ENCODE data around the gene NUBPL.

Gene NUBPL

DNA sequence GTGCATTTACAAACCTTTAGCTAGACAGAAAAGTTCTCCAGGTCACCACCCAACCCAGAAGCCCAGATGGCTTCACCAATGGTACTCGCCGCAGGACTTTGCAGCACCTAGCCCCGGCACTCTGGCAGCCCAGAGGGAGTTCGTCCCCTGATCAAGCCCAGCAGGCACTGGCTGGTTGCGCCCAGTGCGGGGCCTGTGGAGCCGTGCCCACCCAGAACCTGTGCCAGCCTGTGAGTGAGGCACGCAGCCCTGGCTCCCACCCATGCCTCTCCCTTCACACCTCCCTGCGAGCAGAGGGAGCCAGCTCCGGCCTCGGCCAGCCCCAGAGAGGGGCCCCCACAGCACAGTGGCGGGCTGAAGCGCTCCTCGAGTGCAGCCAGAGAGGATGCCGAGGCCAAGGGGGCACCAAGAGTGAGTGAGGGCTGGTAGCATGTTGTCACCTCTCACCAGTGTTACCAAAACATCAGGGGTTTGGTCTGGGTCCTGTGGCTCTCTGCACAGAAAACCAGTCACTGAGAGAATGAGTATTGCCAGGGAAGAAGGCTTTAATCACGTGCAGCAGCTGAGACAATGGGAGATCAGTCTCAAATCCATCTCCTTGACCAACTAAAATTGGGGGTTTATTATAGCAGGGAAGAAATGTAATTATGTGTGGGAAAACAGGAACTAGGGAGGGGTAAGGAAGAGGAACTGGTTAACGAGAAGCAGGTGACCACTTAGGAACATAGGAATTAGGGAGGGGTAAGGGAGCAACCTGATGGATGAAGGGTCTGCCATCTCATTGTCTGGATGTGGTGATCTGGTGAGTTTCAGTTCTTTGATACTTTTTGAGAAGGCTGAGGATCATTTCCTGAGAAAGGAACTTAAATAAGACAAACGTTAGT, 151.3 kb downstream of the NUBPL start:
- no peak for FAIRE-seq
- TF ChIP-seq POLR2AphosphoS5 (IDR thresholded peaks at IDR 0.05; ENCODE audit: low read depth, low read length): no peak
- no peak for TF ChIP-seq PAX5 (IDR thresholded peaks at IDR 0.05; ENCODE audit: insufficient read depth, low read length, severe bottlenecking)
- TF ChIP-seq POLR2A (IDR thresholded peaks at IDR 0.05; ENCODE audit: low read depth, low read length): no peak
- TF ChIP-seq TAF1 (IDR thresholded peaks at IDR 0.05; ENCODE audit: low read depth, low read length): no peak
- TF ChIP-seq SPI1 (IDR thresholded peaks at IDR 0.05; ENCODE audit: low read depth, low read length): no peak
- TF ChIP-seq POU2F2 (IDR thresholded peaks at IDR 0.05; ENCODE audit: low read depth, low read length): no peak
- no peak for DNase-seq (ENCODE audit: insufficient read length, low spot score)

GRCh38 chr14:31716208-31716607, 155.0 kb downstream of the NUBPL start:
- no peak for DNase-seq (ENCODE audit: insufficient read length, low spot score)

DNA sequence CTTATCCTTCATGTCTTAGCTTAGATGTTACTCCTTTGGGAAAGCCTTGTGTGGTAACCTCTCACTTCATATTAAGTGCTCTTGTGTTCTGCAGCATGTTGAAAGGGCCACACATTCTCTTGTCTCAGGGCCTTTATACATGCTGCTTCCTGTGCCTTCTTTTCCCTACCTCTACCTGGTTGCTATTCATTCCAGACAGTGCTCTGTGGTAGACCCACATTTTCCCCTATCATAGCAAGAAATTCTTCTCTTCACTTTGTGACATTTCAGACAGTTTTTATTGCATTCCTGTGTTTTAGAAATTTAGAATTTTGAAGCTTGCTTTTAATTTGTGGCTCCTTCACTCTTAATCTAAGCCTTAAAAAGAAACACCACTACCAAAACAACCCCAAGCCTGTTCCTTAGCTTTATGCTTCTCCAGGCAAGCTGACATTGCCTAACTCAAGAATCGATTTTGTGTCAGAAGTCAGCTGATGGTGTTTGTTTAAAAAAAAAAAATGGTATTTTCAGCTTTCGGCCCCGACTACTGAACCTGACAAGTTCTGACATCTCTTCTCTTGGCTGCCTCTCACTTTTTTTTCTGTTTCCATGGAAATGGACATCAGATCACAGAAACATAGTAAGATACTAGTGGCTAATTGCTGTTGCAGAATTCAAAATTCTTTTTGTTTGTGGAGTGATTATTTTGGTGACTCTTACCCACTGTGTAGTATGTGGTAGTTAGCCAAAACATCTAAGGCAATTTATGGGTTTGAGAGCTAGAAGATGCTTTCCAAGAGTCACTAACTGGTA, 156.3 kb downstream of the NUBPL start:
- DNase-seq (ENCODE audit: insufficient read length, low spot score) (no peak), FAIRE-seq (no peak)
- TF ChIP-seq POLR2AphosphoS5 (IDR thresholded peaks at IDR 0.05; ENCODE audit: low read depth, low read length) (no peak), SPI1 (IDR thresholded peaks at IDR 0.05; ENCODE audit: low read depth, low read length) (no peak), POU2F2 (IDR thresholded peaks at IDR 0.05; ENCODE audit: low read depth, low read length) (no peak), TAF1 (IDR thresholded peaks at IDR 0.05; ENCODE audit: low read depth, low read length) (no peak), PAX5 (IDR thresholded peaks at IDR 0.05; ENCODE audit: insufficient read depth, low read length, severe bottlenecking) (no peak), POLR2A (IDR thresholded peaks at IDR 0.05; ENCODE audit: low read depth, low read length) (no peak)

More at GRCh38 chr14:31716208-31716607, 155.0 kb downstream of the NUBPL start:
- FAIRE-seq: no peak
- TF ChIP-seq TAF1 (IDR thresholded peaks at IDR 0.05; ENCODE audit: low read depth, low read length) (no peak), POLR2AphosphoS5 (IDR thresholded peaks at IDR 0.05; ENCODE audit: low read depth, low read length) (no peak), POLR2A (IDR thresholded peaks at IDR 0.05; ENCODE audit: low read depth, low read length) (no peak), SPI1 (IDR thresholded peaks at IDR 0.05; ENCODE audit: low read depth, low read length) (no peak), PAX5 (IDR thresholded peaks at IDR 0.05; ENCODE audit: insufficient read depth, low read length, severe bottlenecking) (no peak), POU2F2 (IDR thresholded peaks at IDR 0.05; ENCODE audit: low read depth, low read length) (no peak)

DNA sequence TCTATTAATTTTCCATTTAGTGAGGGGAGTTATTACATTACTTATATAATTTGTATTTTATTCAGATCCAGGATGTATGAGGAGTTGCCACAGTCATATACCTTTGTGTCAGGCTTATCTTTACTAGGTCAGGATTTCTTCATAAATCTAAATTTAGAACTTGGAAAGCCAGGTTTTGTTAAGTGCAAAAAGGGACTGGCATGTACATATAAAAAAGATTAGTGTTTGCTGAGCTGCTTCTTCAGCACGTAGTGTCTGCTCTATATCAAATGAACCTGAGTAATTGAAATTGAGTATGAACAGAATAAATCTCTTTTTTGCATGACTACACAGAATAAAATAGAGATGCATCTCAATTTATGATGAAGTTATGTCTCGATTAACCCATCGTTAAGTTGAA, 157.4 kb downstream of the NUBPL start:
- no peak for DNase-seq (ENCODE audit: insufficient read length, low spot score)
- TF ChIP-seq POU2F2 (IDR thresholded peaks at IDR 0.05; ENCODE audit: low read depth, low read length) (no peak), POLR2A (IDR thresholded peaks at IDR 0.05; ENCODE audit: low read depth, low read length) (no peak), SPI1 (IDR thresholded peaks at IDR 0.05; ENCODE audit: low read depth, low read length) (no peak), TAF1 (IDR thresholded peaks at IDR 0.05; ENCODE audit: low read depth, low read length) (no peak), POLR2AphosphoS5 (IDR thresholded peaks at IDR 0.05; ENCODE audit: low read depth, low read length) (no peak), PAX5 (IDR thresholded peaks at IDR 0.05; ENCODE audit: insufficient read depth, low read length, severe bottlenecking) (no peak)
- FAIRE-seq: no peak

DNA sequence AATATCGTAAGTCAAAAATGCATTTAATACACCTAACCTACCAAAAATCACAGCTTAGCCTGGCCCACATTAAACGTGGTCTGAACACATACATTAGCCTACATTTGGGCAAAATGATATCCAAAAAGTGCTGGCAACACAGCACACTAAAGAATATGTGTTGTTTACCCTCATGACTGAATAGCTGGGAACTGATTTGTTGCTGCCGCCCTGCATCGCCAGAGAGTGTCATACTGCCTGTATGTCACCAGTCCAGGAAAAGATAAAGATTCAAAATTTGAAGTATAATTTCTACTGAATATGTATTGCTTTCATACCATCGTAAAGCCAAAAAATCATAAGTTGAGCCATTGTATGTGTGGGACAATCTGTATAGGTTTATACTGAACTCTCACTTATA, 157.8 kb downstream of the NUBPL start:
- no peak for TF ChIP-seq POU2F2 (IDR thresholded peaks at IDR 0.05; ENCODE audit: low read depth, low read length)
- no peak for TF ChIP-seq SPI1 (IDR thresholded peaks at IDR 0.05; ENCODE audit: low read depth, low read length)
- no peak for TF ChIP-seq TAF1 (IDR thresholded peaks at IDR 0.05; ENCODE audit: low read depth, low read length)
- no peak for TF ChIP-seq POLR2A (IDR thresholded peaks at IDR 0.05; ENCODE audit: low read depth, low read length)
- TF ChIP-seq PAX5 (IDR thresholded peaks at IDR 0.05; ENCODE audit: insufficient read depth, low read length, severe bottlenecking): no peak
- TF ChIP-seq POLR2AphosphoS5 (IDR thresholded peaks at IDR 0.05; ENCODE audit: low read depth, low read length): no peak
- FAIRE-seq (no peak), DNase-seq (ENCODE audit: insufficient read length, low spot score) (no peak)

DNA sequence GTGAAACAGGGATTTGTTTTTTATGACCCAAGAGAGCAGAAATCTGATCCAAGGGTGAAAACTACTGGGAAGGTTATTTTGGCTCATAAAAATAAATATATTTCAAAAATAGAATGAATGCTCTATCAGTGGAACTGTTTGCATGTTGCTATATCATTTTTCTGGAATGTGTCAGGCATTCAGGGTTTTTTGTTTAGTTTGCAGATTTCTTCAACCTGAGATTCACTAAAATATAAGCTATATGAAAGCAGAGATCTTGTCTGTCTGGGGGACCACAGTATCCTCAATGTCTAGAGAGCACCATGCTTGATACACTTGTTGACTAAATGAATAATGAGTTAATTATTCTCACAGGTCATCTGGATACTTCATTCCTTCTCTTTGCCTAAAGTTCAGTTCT, 165.1 kb downstream of the NUBPL start:
- FAIRE-seq: no peak
- TF ChIP-seq POLR2A (IDR thresholded peaks at IDR 0.05; ENCODE audit: low read depth, low read length) (no peak), SPI1 (IDR thresholded peaks at IDR 0.05; ENCODE audit: low read depth, low read length) (no peak), POLR2AphosphoS5 (IDR thresholded peaks at IDR 0.05; ENCODE audit: low read depth, low read length) (no peak), TAF1 (IDR thresholded peaks at IDR 0.05; ENCODE audit: low read depth, low read length) (no peak), POU2F2 (IDR thresholded peaks at IDR 0.05; ENCODE audit: low read depth, low read length) (no peak), PAX5 (IDR thresholded peaks at IDR 0.05; ENCODE audit: insufficient read depth, low read length, severe bottlenecking) (no peak)
- no peak for DNase-seq (ENCODE audit: insufficient read length, low spot score)

GRCh38 chr14:31727797-31728196, 166.6 kb downstream of the NUBPL start:
- no peak for DNase-seq (ENCODE audit: insufficient read length, low spot score)
- no peak for TF ChIP-seq PAX5 (IDR thresholded peaks at IDR 0.05; ENCODE audit: insufficient read depth, low read length, severe bottlenecking)
- TF ChIP-seq POLR2A (IDR thresholded peaks at IDR 0.05; ENCODE audit: low read depth, low read length): no peak
- TF ChIP-seq POU2F2 (IDR thresholded peaks at IDR 0.05; ENCODE audit: low read depth, low read length): no peak
- TF ChIP-seq POLR2AphosphoS5 (IDR thresholded peaks at IDR 0.05; ENCODE audit: low read depth, low read length): no peak
- TF ChIP-seq TAF1 (IDR thresholded peaks at IDR 0.05; ENCODE audit: low read depth, low read length): no peak
- no peak for TF ChIP-seq SPI1 (IDR thresholded peaks at IDR 0.05; ENCODE audit: low read depth, low read length)
- FAIRE-seq: no peak

- TF ChIP-seq SPI1 (IDR thresholded peaks at IDR 0.05; ENCODE audit: low read depth, low read length) (no peak), POLR2A (IDR thresholded peaks at IDR 0.05; ENCODE audit: low read depth, low read length) (no peak), POU2F2 (IDR thresholded peaks at IDR 0.05; ENCODE audit: low read depth, low read length) (no peak), TAF1 (IDR thresholded peaks at IDR 0.05; ENCODE audit: low read depth, low read length) (no peak), PAX5 (IDR thresholded peaks at IDR 0.05; ENCODE audit: insufficient read depth, low read length, severe bottlenecking) (no peak), POLR2AphosphoS5 (IDR thresholded peaks at IDR 0.05; ENCODE audit: low read depth, low read length) (no peak)
- FAIRE-seq (no peak), DNase-seq (ENCODE audit: insufficient read length, low spot score) (no peak)
Measured at GRCh38 chr14:31740688-31741087, 179.5 kb downstream of the NUBPL start.

- FAIRE-seq (no peak), DNase-seq (ENCODE audit: insufficient read length, low spot score) (no peak)
- TF ChIP-seq TAF1 (IDR thresholded peaks at IDR 0.05; ENCODE audit: low read depth, low read length) (no peak), POLR2AphosphoS5 (IDR thresholded peaks at IDR 0.05; ENCODE audit: low read depth, low read length) (no peak), PAX5 (IDR thresholded peaks at IDR 0.05; ENCODE audit: insufficient read depth, low read length, severe bottlenecking) (no peak), POU2F2 (IDR thresholded peaks at IDR 0.05; ENCODE audit: low read depth, low read length) (no peak), SPI1 (IDR thresholded peaks at IDR 0.05; ENCODE audit: low read depth, low read length) (no peak), POLR2A (IDR thresholded peaks at IDR 0.05; ENCODE audit: low read depth, low read length) (no peak)
Measured at GRCh38 chr14:31745741-31746140, 184.5 kb downstream of the NUBPL start.
